Gastroesophageal sphincter (tissue), 4 donors: ENCODE measurements around the gene CTSK. TPM values are rescaled to one million over a fixed set of nuclear protein-coding genes. Genes with fewer than 3 reads are reported as not detected.
"Not testable (repeated sequence)": the region's sequence is repeated elsewhere in the genome, so short reads cannot be mapped to it uniquely, and the experiment has no call there.

Experiments
- ATAC-seq: fragments of 150-250 bp; one replicate; pipeline ENCODE4 v1.9.1; 2016; ENCODE audit warnings: mild to moderate bottlenecking, moderate library complexity
- H3K27ac ChIP-seq, 4 donors: fragments of 200-600 bp; sonication (generic) in 3 of 4; 1 replicate in 3 of 4; 2 replicates in 1 of 4; pipeline ENCODE4 v1.5.1; 2016 to 2019
- H3K27me3 ChIP-seq: fragments of 200-600 bp; sonication (generic); one replicate; pipeline ENCODE4 v1.5.1; 2019
- H3K36me3 ChIP-seq, 2 donors: fragments of 200-600 bp; sonication (generic); one replicate each; pipeline ENCODE4 v1.5.1; 2019; ENCODE audit warnings: control low read depth in 1 of 2
- H3K4me1 ChIP-seq, 3 donors: fragments of 200-600 bp; sonication (generic); 1 replicate in 2 of 3; 2 replicates in 1 of 3; pipeline ENCODE4 v1.5.1; 2016 to 2019; ENCODE audit warnings: control low read depth in 2 of 3
- H3K4me3 ChIP-seq, 2 donors: fragments of 200-600 bp; sonication (generic); one replicate each; pipeline ENCODE4 v1.5.1; 2019; ENCODE audit warnings: mild to moderate bottlenecking in 1 of 2, moderate library complexity in 1 of 2
- H3K9me3 ChIP-seq, 3 donors: fragments of 200-600 bp; sonication (generic); one replicate each; pipeline ENCODE4 v1.5.1; 2017 to 2019; ENCODE audit warnings: control low read depth in 2 of 3
- EP300 ChIP-seq: sonication (generic); formaldehyde crosslinking; IDR thresholded peaks from one replicate; pipeline ENCODE4 v1.6.1; 2017; ENCODE audit warnings: antibody characterized with exemption, mild to moderate bottlenecking
- POLR2A ChIP-seq, 2 donors: fragments of 450-650 bp; IDR thresholded peaks; one replicate each; pipeline ENCODE4 v1.6.1; 2017; ENCODE audit warnings: antibody characterized with exemption in 2 of 2, mild to moderate bottlenecking in 2 of 2, moderate library complexity in 1 of 2
- POLR2AphosphoS5 ChIP-seq: sonication (generic); formaldehyde crosslinking; IDR thresholded peaks from one replicate; pipeline ENCODE4 v1.6.1; 2017; ENCODE audit warnings: antibody characterized with exemption
- WGBS, 2 donors: methylation state at CpG; one replicate each; pipeline ENCODE4 v1.1.5; 2018; ENCODE audit warnings: low coverage in 1 of 2; 5-methylcytosine and 5-hydroxymethylcytosine counted together
- total RNA-seq, 4 donors: library from RNA; depleted of rRNA; stranded (reverse); fragments of >200 nt; gene quantifications; one replicate each; pipeline ENCODE4 v1.1.0, GENCODE V29; 2016
- TF ChIP-seq, protein P1 (sequence below), 4 experiments: fragments of 200-600 bp in 2 of 4; fragments of 450-650 bp in 2 of 4; sonication (generic) in 1 of 4; IDR thresholded peaks; one replicate each; pipeline ENCODE4 v1.5.1; 2017 to 2019; ENCODE audit warnings: antibody characterized with exemption in 4 of 4, mild to moderate bottlenecking in 2 of 4, moderate library complexity in 2 of 4

Gene CTSK
- total RNA-seq: 10 to 100 TPM; 29.1 to 69.1 (median 50.4) TPM

DNA sequence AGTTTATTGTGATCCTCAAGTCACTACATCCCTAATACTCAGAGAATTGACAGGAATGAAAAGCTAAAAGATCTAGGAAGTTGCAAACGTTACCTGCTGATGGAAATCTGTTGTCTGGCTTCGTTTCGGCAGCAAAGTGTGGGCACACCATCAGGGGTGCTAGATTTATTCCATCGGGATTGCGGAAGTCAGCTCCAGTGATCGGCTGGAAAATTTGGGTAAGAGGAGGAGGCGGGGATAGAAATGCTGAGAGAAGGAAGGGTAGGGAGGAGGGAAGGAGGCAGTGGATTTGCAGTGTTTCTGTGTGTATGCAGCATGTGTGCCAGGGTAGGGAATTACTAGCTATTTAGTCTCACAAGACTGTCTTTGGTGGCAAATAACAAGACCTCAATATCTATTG, at the start of gene CTSK:
Gene CTSK (minus strand): TSS at position 140 of the 400 bp plus-strand sequence. CDS start 1,455 bp downstream, outside the sequence.
- H3K27ac ChIP-seq: peak within 1 kb of the TSS; percentile 25 to 61 (median 40)
- peak within 1 kb of the TSS; percentile 40 to 41 for H3K4me3 ChIP-seq
- WGBS, 2 donors: 6 to 20% methylated on average over 7 of the region's 7 CpGs
- TF ChIP-seq POLR2A (IDR thresholded peaks at IDR 0.05) (no peak), POLR2AphosphoS5 (peak; percentile 21), EP300 (no peak)
- TF ChIP-seq, protein P1, sequence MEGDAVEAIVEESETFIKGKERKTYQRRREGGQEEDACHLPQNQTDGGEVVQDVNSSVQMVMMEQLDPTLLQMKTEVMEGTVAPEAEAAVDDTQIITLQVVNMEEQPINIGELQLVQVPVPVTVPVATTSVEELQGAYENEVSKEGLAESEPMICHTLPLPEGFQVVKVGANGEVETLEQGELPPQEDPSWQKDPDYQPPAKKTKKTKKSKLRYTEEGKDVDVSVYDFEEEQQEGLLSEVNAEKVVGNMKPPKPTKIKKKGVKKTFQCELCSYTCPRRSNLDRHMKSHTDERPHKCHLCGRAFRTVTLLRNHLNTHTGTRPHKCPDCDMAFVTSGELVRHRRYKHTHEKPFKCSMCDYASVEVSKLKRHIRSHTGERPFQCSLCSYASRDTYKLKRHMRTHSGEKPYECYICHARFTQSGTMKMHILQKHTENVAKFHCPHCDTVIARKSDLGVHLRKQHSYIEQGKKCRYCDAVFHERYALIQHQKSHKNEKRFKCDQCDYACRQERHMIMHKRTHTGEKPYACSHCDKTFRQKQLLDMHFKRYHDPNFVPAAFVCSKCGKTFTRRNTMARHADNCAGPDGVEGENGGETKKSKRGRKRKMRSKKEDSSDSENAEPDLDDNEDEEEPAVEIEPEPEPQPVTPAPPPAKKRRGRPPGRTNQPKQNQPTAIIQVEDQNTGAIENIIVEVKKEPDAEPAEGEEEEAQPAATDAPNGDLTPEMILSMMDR (IDR thresholded peaks at IDR 0.05): no peak
- H3K36me3 ChIP-seq: peaks cover 7 to 44% of the 10 kb centered on the region in 2 donors
- no peaks in the 10 kb centered on the region for H3K9me3 ChIP-seq
- no peaks in the 10 kb centered on the region for H3K27me3 ChIP-seq
- peaks cover 0 to 28% (median 4%) of the 10 kb centered on the region in 3 donors for H3K4me1 ChIP-seq
- ATAC-seq: peak; percentile 67

DNA sequence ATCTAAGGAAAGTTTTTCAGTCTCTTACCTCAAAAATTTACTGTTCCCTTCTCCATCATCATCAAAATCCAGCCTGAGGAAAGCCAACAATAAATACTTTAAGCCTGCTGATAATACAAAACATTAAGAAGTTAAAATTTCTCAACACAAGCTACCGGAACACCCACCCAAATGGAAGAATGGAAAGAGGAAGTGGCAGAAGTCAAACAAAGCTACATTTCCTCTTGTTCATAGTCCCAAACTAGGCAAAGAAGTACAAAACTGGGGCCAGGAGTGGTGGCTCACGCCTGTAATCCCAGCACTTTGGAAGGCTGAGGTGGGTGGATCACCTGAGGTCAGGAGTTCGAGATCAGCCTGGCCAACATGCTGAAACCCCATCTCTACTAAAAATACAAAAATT, 44.7 kb upstream of the CTSK start:
- H3K27me3 ChIP-seq, H3K9me3 ChIP-seq, H3K4me1 ChIP-seq, H3K4me3 ChIP-seq, H3K27ac ChIP-seq, ATAC-seq: not testable (repeated sequence)
- H3K36me3 ChIP-seq: peaks cover 0 to 94% of the 10 kb centered on the region in 2 donors
- 84 to 97% methylated on average over 3 of the region's 3 CpGs for WGBS, 2 donors

DNA sequence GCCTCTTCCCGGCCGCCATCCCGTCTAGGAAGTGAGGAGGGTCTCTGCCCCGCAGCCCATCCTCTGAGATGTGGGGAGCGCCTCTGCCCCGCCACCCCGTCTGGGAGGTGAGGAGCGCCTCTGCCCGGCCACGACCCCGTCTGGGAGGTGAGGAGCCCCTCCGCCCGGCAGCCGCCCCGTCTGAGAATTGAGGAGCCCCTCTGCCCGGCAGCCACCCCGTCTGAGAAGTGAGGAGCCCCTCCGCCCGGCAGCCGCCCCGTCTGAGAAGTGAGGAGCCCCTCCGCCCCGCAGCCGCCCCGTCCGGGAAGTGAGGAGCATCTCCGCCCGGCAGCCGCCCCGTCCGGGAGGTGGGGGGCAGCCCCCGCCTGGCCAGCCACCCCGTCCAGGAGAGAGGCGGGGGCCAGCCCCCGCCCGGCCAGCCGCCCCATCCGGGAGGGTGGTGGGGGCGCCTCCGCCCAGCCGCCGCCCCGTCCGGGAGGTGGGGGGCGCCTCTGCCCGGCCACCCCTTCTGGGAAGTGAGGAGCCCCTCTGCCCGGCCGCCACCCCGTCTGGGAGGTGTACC, 42.8 kb upstream of the CTSK start:
- H3K27me3 ChIP-seq, H3K27ac ChIP-seq, H3K4me3 ChIP-seq, H3K9me3 ChIP-seq, ATAC-seq, H3K4me1 ChIP-seq: not testable (repeated sequence)
- H3K36me3 ChIP-seq: peaks cover 0 to 92% of the 10 kb centered on the region in 2 donors
- WGBS, 2 donors: no CpG with 5 or more reads among the region's 49 CpGs

DNA sequence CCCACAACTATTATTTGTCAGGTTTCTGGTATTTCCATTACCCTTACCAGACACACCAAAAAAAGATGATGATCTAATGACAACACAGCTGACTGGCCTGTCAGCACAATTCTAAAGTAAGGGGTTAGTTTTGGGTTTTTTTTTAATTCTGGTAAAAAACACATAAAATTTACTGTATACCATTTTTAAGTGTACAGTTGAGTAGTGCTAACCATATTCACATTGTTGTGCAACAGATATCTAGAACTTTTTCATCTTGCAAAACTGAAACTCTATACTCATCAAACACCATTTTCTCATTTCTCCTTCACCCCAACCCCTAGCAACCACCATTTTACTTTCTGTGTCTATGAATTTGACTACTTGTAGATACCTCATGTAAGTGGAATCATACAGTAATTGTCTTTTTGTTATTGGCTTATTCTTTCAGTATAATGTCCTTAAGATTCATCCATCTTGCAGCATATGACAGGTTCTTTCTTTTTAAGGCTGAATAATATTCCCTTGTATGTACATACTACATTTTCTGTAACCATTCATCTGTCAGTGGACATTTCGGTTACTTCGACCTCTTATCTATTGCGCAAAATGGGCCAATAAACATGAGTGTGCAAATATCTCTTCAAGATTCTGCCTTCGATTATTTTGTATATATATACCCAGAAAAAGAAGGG, 38.5 kb upstream of the CTSK start:
- peaks cover 0 to 11% (median 0%) of the 10 kb centered on the region in 3 donors for H3K4me1 ChIP-seq
- H3K27me3 ChIP-seq: no peaks in the 10 kb centered on the region
- ATAC-seq: no peak
- no peaks in the 10 kb centered on the region for H3K9me3 ChIP-seq
- no peak overlapping the region for H3K27ac ChIP-seq
- TF ChIP-seq POLR2A (IDR thresholded peaks at IDR 0.05) (no peak), EP300 (no peak), POLR2AphosphoS5 (no peak)
- TF ChIP-seq, protein P1 (IDR thresholded peaks at IDR 0.05): no peak
- 97% methylated on average over 4 of the region's 4 CpGs; no CpG with 5 or more reads in 1 of the 2 donors for WGBS, 2 donors
- peaks cover 0 to 67% of the 10 kb centered on the region in 2 donors for H3K36me3 ChIP-seq
- H3K4me3 ChIP-seq: no peak overlapping the region

DNA sequence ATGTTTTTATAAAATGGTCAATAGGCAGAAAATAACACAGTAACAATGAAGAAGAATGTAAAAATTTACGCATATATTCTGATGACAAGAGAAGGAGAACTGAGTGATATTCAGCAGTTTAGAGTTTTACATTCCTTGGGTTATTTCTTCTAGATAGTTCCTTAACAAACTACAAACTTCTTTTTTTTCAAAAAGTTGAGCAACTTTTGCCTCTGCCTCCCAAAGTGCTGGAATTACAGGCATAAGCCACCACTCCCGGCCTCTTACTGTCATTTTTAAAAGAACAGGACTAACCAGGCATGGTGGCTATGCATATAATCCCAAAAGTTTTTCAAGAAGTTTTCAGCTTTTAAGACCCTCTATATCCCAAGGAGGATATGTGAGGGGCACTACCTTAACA, 35.4 kb upstream of the CTSK start:
- Histone ChIP-seq H3K36me3 (peaks cover 0 to 59% of the 10 kb centered on the region in 2 donors), H3K27ac (no peak overlapping the region), H3K27me3 (no peaks in the 10 kb centered on the region), H3K4me1 (peaks cover 0 to 11% (median 0%) of the 10 kb centered on the region in 3 donors), H3K9me3 (no peaks in the 10 kb centered on the region), H3K4me3 (no peak overlapping the region)
- WGBS, 2 donors: 79 to 93% methylated on average over 2 of the region's 2 CpGs
- TF ChIP-seq EP300 (no peak), POLR2A (IDR thresholded peaks at IDR 0.05) (no peak), POLR2AphosphoS5 (no peak)
- TF ChIP-seq, protein P1 (IDR thresholded peaks at IDR 0.05): no peak
- no peak for ATAC-seq

DNA sequence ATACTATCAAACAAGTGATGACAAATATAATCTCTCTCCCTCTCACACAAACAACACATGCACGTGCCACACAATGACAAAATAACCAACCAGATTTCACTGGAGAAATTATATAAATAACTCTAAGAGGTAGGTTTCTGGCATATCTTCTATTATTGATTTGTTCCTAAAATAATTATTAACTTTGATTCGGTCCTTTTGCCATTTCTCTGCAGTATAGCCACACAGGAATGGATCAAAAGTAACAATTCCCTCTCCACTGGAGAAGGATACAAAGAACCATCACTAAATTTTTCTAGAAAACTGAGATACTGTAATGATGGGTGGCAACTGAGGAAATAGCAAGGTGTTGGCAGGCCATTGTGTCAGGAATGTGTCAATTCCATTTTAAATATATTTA, 34.9 kb upstream of the CTSK start:
- no peak for TF ChIP-seq EP300
- no peak for TF ChIP-seq POLR2A (IDR thresholded peaks at IDR 0.05)
- TF ChIP-seq, protein P1 (IDR thresholded peaks at IDR 0.05): no peak
- TF ChIP-seq POLR2AphosphoS5: no peak
- ATAC-seq: no peak
- no peaks in the 10 kb centered on the region for H3K27me3 ChIP-seq
- H3K4me3 ChIP-seq: no peak overlapping the region
- WGBS, 2 donors: 88 to 93% methylated on average over 2 of the region's 2 CpGs
- no peaks in the 10 kb centered on the region for H3K9me3 ChIP-seq
- peaks cover 0 to 11% (median 0%) of the 10 kb centered on the region in 3 donors for H3K4me1 ChIP-seq
- H3K36me3 ChIP-seq: peaks cover 0 to 59% of the 10 kb centered on the region in 2 donors
- no peak overlapping the region for H3K27ac ChIP-seq
